ENCODE results near the gene CPA1. TPM values are rescaled to one million over a fixed set of nuclear protein-coding genes. Genes with fewer than 3 reads are reported as not detected.

CPA1 gene
- total and polyA plus RNA-seq, 9 of the 15 experiments (the other 6 are each of a cell fraction or from before 2014, with no cell fraction given), result 6.5 TPM; not detected in 8

DNA sequence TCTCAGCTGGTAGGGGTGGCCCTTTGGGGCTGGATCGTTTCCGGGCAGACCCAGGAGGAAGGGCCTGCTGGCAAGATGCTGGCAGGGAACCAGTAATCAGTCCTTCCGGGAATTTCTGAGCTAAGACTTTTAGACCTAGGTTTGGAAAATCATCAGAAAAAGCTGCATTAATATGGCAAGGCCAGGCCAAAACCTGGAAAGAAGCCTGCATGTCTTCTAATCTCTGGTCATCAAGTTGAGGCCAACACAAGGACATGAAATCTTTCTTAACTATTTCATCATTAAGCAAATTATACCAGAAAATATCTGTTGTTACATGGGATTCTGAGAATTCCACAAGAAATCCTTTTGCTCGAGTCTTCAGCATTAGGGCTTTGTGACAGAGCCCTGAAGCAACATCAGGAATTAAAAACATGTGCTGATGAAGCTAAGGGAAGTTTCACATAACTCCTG, 19.9 kb downstream of the CPA1 start:
- no peak overlapping the region for H3K4me3 ChIP-seq
- H3K27ac ChIP-seq (ENCODE audit: extremely low read depth, low read depth, low read length), result no peak overlapping the region
- 29% methylated on average over 4 of the region's 4 CpGs for WGBS (ENCODE audit: insufficient coverage, low coverage, missing lambda C conversion rate)
- no peak overlapping the region for H3K4me2 ChIP-seq (ENCODE audit: insufficient read depth, low read length)
- H3K9me1 ChIP-seq (ENCODE audit: control insufficient read depth, insufficient read depth, low read length), result no peaks in the 10 kb centered on the region
- H4K20me1 ChIP-seq (replicated peaks; ENCODE audit: control insufficient read depth, insufficient read depth, low read length), result no peaks in the 10 kb centered on the region
- intact Hi-C loops (cut with micrococcal nuclease), result no loop called here
- H3K4me1 ChIP-seq (replicated peaks in 1 of 2; ENCODE audit: control insufficient read depth in 2 of 2, insufficient read depth in 2 of 2, low read length in 2 of 2), result no peaks in the 10 kb centered on the region; a peak in 1 of 5 replicates
- H2AFZ ChIP-seq (ENCODE audit: low read depth, low read length), result no peak overlapping the region
- no peak for FAIRE-seq
- no peaks in the 10 kb centered on the region for H3K9me3 ChIP-seq (replicated peaks; ENCODE audit: control insufficient read depth, insufficient read depth, low read depth, low read length)
- no peak for DNase-seq (ENCODE audit: extremely low read depth in 1 of 4, low spot score in 3 of 4)
- no TSS peak for BruUV-seq (replicated peaks)
- H3K27me3 ChIP-seq (ENCODE audit: control insufficient read depth in 2 of 2, insufficient read depth in 2 of 2, low read length in 2 of 2), result peaks cover 3 to 12% of the 10 kb centered on the region in 2 experiments; a peak in 1 of 5 replicates
- H3K79me2 ChIP-seq (ENCODE audit: control insufficient read depth, insufficient read depth, low read length), result no peaks in the 10 kb centered on the region
- in situ Hi-C loops (cut with MboI), result no loop called here
- POLR2A ChIA-PET, result interaction anchor here (0.6 to 0.9 kb wide), 3 partner anchors 8 to 18 kb away, joined by 3 to 4 read pairs (median 3); no protein-coding TSS in a partner anchor
- CTCF ChIA-PET (ENCODE audit: low intra/inter-chr PET ratio), result no interaction called here
- no peak overlapping the region for H3K9ac ChIP-seq (ENCODE audit: insufficient read depth in 1 of 2, low read depth in 2 of 2, low read length in 2 of 2)
- no peak for ATAC-seq
- H3K36me3 ChIP-seq (ENCODE audit: control insufficient read depth, insufficient read depth, low read length), result no peaks in the 10 kb centered on the region
- TF ChIP-seq, protein P1, sequence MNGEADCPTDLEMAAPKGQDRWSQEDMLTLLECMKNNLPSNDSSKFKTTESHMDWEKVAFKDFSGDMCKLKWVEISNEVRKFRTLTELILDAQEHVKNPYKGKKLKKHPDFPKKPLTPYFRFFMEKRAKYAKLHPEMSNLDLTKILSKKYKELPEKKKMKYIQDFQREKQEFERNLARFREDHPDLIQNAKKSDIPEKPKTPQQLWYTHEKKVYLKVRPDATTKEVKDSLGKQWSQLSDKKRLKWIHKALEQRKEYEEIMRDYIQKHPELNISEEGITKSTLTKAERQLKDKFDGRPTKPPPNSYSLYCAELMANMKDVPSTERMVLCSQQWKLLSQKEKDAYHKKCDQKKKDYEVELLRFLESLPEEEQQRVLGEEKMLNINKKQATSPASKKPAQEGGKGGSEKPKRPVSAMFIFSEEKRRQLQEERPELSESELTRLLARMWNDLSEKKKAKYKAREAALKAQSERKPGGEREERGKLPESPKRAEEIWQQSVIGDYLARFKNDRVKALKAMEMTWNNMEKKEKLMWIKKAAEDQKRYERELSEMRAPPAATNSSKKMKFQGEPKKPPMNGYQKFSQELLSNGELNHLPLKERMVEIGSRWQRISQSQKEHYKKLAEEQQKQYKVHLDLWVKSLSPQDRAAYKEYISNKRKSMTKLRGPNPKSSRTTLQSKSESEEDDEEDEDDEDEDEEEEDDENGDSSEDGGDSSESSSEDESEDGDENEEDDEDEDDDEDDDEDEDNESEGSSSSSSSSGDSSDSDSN (IDR thresholded peaks at IDR 0.05; ENCODE audit: borderline replicate concordance in 1 of 2, low read depth in 2 of 2, low read length in 2 of 2), result no peak
- TF ChIP-seq ZNF140 (CRISPR knock-in tag; IDR thresholded peaks at IDR 0.05) (no peak), CEBPG (CRISPR knock-in tag; IDR thresholded peaks at IDR 0.05) (no peak), CEBPG (tag; conservative IDR thresholded peaks at IDR 0.05 in 1 of 2, IDR thresholded peaks at IDR 0.05 in 1 of 2) (peak; percentile 84 to 93), YY1 (IDR thresholded peaks at IDR 0.05; ENCODE audit: borderline replicate concordance in 1 of 3, control insufficient read depth in 1 of 3, extremely low read depth in 1 of 3, insufficient read depth in 3 of 3, insufficient read length in 1 of 3, insufficient replicate concordance in 2 of 3, low read depth in 1 of 3, low read length in 2 of 3) (no peak), HDAC3 (IDR thresholded peaks at IDR 0.05; ENCODE audit: borderline replicate concordance, partially characterized antibody) (no peak), PHTF2 (CRISPR knock-in tag; IDR thresholded peaks at IDR 0.05) (no peak), ELF4 (CRISPR knock-in tag; IDR thresholded peaks at IDR 0.05) (no peak)
- TF ChIP-seq, protein P2, sequence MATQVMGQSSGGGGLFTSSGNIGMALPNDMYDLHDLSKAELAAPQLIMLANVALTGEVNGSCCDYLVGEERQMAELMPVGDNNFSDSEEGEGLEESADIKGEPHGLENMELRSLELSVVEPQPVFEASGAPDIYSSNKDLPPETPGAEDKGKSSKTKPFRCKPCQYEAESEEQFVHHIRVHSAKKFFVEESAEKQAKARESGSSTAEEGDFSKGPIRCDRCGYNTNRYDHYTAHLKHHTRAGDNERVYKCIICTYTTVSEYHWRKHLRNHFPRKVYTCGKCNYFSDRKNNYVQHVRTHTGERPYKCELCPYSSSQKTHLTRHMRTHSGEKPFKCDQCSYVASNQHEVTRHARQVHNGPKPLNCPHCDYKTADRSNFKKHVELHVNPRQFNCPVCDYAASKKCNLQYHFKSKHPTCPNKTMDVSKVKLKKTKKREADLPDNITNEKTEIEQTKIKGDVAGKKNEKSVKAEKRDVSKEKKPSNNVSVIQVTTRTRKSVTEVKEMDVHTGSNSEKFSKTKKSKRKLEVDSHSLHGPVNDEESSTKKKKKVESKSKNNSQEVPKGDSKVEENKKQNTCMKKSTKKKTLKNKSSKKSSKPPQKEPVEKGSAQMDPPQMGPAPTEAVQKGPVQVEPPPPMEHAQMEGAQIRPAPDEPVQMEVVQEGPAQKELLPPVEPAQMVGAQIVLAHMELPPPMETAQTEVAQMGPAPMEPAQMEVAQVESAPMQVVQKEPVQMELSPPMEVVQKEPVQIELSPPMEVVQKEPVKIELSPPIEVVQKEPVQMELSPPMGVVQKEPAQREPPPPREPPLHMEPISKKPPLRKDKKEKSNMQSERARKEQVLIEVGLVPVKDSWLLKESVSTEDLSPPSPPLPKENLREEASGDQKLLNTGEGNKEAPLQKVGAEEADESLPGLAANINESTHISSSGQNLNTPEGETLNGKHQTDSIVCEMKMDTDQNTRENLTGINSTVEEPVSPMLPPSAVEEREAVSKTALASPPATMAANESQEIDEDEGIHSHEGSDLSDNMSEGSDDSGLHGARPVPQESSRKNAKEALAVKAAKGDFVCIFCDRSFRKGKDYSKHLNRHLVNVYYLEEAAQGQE (IDR thresholded peaks at IDR 0.05; ENCODE audit: borderline replicate concordance), result no peak
- TF ChIP-seq, protein P2 (CRISPR knock-in tag; IDR thresholded peaks at IDR 0.05; ENCODE audit: low read depth), result no peak

Measured in K562 (cell line).